Mucosa of stomach (tissue), 1 donor: Measurements from ENCODE around the gene ARFGEF2.
"Not testable (repeated sequence)": the region's sequence is repeated elsewhere in the genome, so short reads cannot be mapped to it uniquely, and the experiment has no call there.

Experiments
- H3K27me3 ChIP-seq: one replicate; pipeline ENCODE4 v1.7.0; 2013; ENCODE audit warnings: mild to moderate bottlenecking, low read length; ENCODE audit not compliant: control insufficient read depth, insufficient read depth
- H3K36me3 ChIP-seq: one replicate; pipeline ENCODE4 v1.7.0; 2013; ENCODE audit warnings: low read length; ENCODE audit not compliant: control insufficient read depth, insufficient read depth
- H3K4me1 ChIP-seq: one replicate; pipeline ENCODE4 v1.7.0; 2013; ENCODE audit warnings: mild to moderate bottlenecking, low read length; ENCODE audit not compliant: control insufficient read depth, insufficient read depth
- H3K4me3 ChIP-seq: one replicate; pipeline ENCODE4 v1.7.0; 2013; ENCODE audit warnings: low read length
- H3K9ac ChIP-seq: one replicate; pipeline ENCODE4 v1.7.0; 2013; ENCODE audit warnings: mild to moderate bottlenecking, low read length, moderate library complexity
- H3K9me3 ChIP-seq: one replicate; pipeline ENCODE4 v1.7.0; 2013; ENCODE audit warnings: mild to moderate bottlenecking, low read length, moderate library complexity; ENCODE audit not compliant: control insufficient read depth
- donor health status: Pancreatic carcinoma.

The ARFGEF2 gene

GRCh38 chr20:48933017-48933766 lies 11.7 kb downstream of the ARFGEF2 start:
- Histone ChIP-seq H3K27me3 (no peaks in the 10 kb centered on the region), H3K9me3 (no peaks in the 10 kb centered on the region), H3K9ac (no peak overlapping the region), H3K36me3 (no peaks in the 10 kb centered on the region), H3K4me3 (no peak overlapping the region), H3K4me1 (peaks cover 31% of the 10 kb centered on the region)

GRCh38 chr20:48934273-48934877 lies 12.9 kb downstream of the ARFGEF2 start:
- H3K4me3 ChIP-seq, H3K36me3 ChIP-seq, H3K9ac ChIP-seq, H3K9me3 ChIP-seq, H3K27me3 ChIP-seq: not testable (repeated sequence)
- peaks cover 28% of the 10 kb centered on the region for H3K4me1 ChIP-seq

GRCh38 chr20:48934966-48935365 lies 13.5 kb downstream of the ARFGEF2 start:
- H3K36me3 ChIP-seq, H3K4me3 ChIP-seq, H3K9me3 ChIP-seq, H3K27me3 ChIP-seq, H3K9ac ChIP-seq: not testable (repeated sequence)
- peaks cover 22% of the 10 kb centered on the region for H3K4me1 ChIP-seq

GRCh38 chr20:48936178-48936577 lies 14.7 kb downstream of the ARFGEF2 start:
- not testable (repeated sequence) for H3K36me3 ChIP-seq, H3K9ac ChIP-seq, H3K4me3 ChIP-seq, H3K27me3 ChIP-seq, H3K9me3 ChIP-seq
- peaks cover 21% of the 10 kb centered on the region for H3K4me1 ChIP-seq

- Histone ChIP-seq H3K9ac (no peak overlapping the region), H3K36me3 (no peaks in the 10 kb centered on the region), H3K4me1 (peaks cover 7% of the 10 kb centered on the region), H3K4me3 (no peak overlapping the region), H3K27me3 (no peaks in the 10 kb centered on the region), H3K9me3 (no peaks in the 10 kb centered on the region)
Measured at GRCh38 chr20:48937674-48938073, 16.2 kb downstream of the ARFGEF2 start.

GRCh38 chr20:48938670-48939069 lies 17.2 kb downstream of the ARFGEF2 start:
- Histone ChIP-seq H3K36me3 (no peaks in the 10 kb centered on the region), H3K4me3 (no peak overlapping the region), H3K9me3 (no peaks in the 10 kb centered on the region), H3K9ac (no peak overlapping the region), H3K27me3 (no peaks in the 10 kb centered on the region), H3K4me1 (no peaks in the 10 kb centered on the region)

GRCh38 chr20:48940170-48940569 lies 18.7 kb downstream of the ARFGEF2 start:
- Histone ChIP-seq H3K36me3 (no peaks in the 10 kb centered on the region), H3K4me3 (no peak overlapping the region)

GRCh38 chr20:48941467-48941866 lies 20.0 kb downstream of the ARFGEF2 start:
- Histone ChIP-seq H3K4me3 (no peak overlapping the region), H3K4me1 (peaks cover 11% of the 10 kb centered on the region), H3K36me3 (no peaks in the 10 kb centered on the region), H3K9me3 (no peaks in the 10 kb centered on the region), H3K27me3 (no peaks in the 10 kb centered on the region), H3K9ac (no peak overlapping the region)

More at GRCh38 chr20:48940170-48940569, 18.7 kb downstream of the ARFGEF2 start:
- Histone ChIP-seq H3K9me3 (no peaks in the 10 kb centered on the region), H3K27me3 (no peaks in the 10 kb centered on the region), H3K9ac (no peak overlapping the region), H3K4me1 (peaks cover under 1% of the 10 kb centered on the region)

GRCh38 chr20:48942730-48943129 lies 21.2 kb downstream of the ARFGEF2 start:
- Histone ChIP-seq H3K4me3 (no peak overlapping the region), H3K9ac (no peak overlapping the region), H3K9me3 (no peaks in the 10 kb centered on the region), H3K36me3 (no peaks in the 10 kb centered on the region), H3K4me1 (peaks cover 11% of the 10 kb centered on the region), H3K27me3 (no peaks in the 10 kb centered on the region)

GRCh38 chr20:48944663-48945297 lies 23.3 kb downstream of the ARFGEF2 start:
- Histone ChIP-seq H3K36me3 (no peaks in the 10 kb centered on the region), H3K4me3 (no peak overlapping the region), H3K9ac (no peak overlapping the region), H3K4me1 (peaks cover 11% of the 10 kb centered on the region), H3K9me3 (no peaks in the 10 kb centered on the region), H3K27me3 (no peaks in the 10 kb centered on the region)

- H3K36me3 ChIP-seq, result no peaks in the 10 kb centered on the region
- no peaks in the 10 kb centered on the region for H3K9me3 ChIP-seq
- H3K9ac ChIP-seq, result no peak overlapping the region
- H3K4me3 ChIP-seq, result no peak overlapping the region
- no peaks in the 10 kb centered on the region for H3K27me3 ChIP-seq
- peaks cover 11% of the 10 kb centered on the region for H3K4me1 ChIP-seq
Measured at GRCh38 chr20:48945840-48946514, 24.5 kb downstream of the ARFGEF2 start.

- peaks cover 11% of the 10 kb centered on the region for H3K4me1 ChIP-seq
- no peak overlapping the region for H3K4me3 ChIP-seq
- H3K27me3 ChIP-seq, result no peaks in the 10 kb centered on the region
- H3K9me3 ChIP-seq, result no peaks in the 10 kb centered on the region
- H3K9ac ChIP-seq, result no peak overlapping the region
- H3K36me3 ChIP-seq, result no peaks in the 10 kb centered on the region
Measured at GRCh38 chr20:48948612-48949011, 27.1 kb downstream of the ARFGEF2 start.
